ENCODE results near the gene MFSD6.
"Not testable (repeated sequence)": the region's sequence is repeated elsewhere in the genome, so short reads cannot be mapped to it uniquely, and the experiment has no call there.

Gene MFSD6

DNA sequence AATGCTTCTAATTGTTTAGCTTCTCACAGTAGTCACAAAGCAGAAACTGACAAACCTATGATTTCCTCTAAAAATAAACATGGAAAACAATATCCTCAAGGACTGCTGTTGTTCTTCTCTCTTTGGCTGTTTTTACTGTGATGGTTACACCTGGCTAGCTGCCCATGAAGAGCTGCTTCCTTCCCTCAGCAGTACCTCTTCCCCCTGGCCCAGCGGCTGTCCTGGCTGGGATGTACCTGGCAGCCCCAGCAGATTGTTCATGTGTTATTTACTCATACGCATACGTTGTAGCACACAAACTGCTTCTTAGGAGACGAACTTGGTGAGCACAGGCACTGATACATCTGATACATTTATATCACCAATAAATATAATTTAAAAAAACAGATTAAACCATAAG is 99.0 kb downstream of the MFSD6 start:
- ChIA-PET POLR2A (no interaction called here), CTCF (interaction anchor here (1.1 kb wide), 1 partner anchor 89 kb away, joined by 3 read pairs; no protein-coding TSS in a partner anchor)
- Histone ChIP-seq H3K27me3 (replicated peaks in 2 of 5; ENCODE audit: control insufficient read depth in 4 of 5, insufficient read depth in 5 of 5, low read length in 4 of 5) (no peaks in the 10 kb centered on the region), H3K36me3 (ENCODE audit: control insufficient read depth in 4 of 4, insufficient read depth in 4 of 4, low read length in 3 of 4) (peaks cover 6 to 61% (median 44%) of the 10 kb centered on the region in 4 experiments), H3K27ac (ENCODE audit: insufficient read depth in 1 of 2, low read depth in 1 of 2, low read length in 2 of 2, poor library complexity in 1 of 2, severe bottlenecking in 2 of 2) (peak overlapping the region in 1 of 2 experiments; percentile 1), H3K4me1 (ENCODE audit: control extremely low read depth in 1 of 4, control insufficient read depth in 4 of 4, insufficient read depth in 4 of 4, low read length in 3 of 4) (peaks cover 0 to 8% (median 0%) of the 10 kb centered on the region in 4 experiments), H3K9me3 (ENCODE audit: control extremely low read depth in 1 of 5, control insufficient read depth in 4 of 5, insufficient read depth in 2 of 5, low read depth in 1 of 5, low read length in 4 of 5) (no peaks in the 10 kb centered on the region), H3K4me3 (ENCODE audit: control insufficient read depth in 1 of 7, extremely low read depth in 1 of 7, insufficient read depth in 4 of 7, low read depth in 2 of 7, low read length in 6 of 7) (no peak overlapping the region)
- 36% methylated on average over 1 of the region's 4 CpGs for WGBS (ENCODE audit: insufficient coverage)
- no peak for DNase-seq

- CTCF ChIA-PET = interaction anchor here (1.1 to 6.1 kb wide), 8 partner anchors 8 to 422 kb away, joined by 3 to 44 read pairs (median 4); no protein-coding TSS in a partner anchor
- not testable (repeated sequence) for H3K27ac ChIP-seq (ENCODE audit: insufficient read depth in 1 of 2, low read depth in 1 of 2, low read length in 2 of 2, poor library complexity in 1 of 2, severe bottlenecking in 2 of 2); H3K9me3 ChIP-seq (ENCODE audit: control extremely low read depth in 1 of 5, control insufficient read depth in 4 of 5, insufficient read depth in 2 of 5, low read depth in 1 of 5, low read length in 4 of 5); H3K4me3 ChIP-seq (ENCODE audit: control insufficient read depth in 1 of 7, extremely low read depth in 1 of 7, insufficient read depth in 4 of 7, low read depth in 2 of 7, low read length in 6 of 7); H3K27me3 ChIP-seq (replicated peaks in 2 of 5; ENCODE audit: control insufficient read depth in 4 of 5, insufficient read depth in 5 of 5, low read length in 4 of 5); DNase-seq
- POLR2A ChIA-PET = interaction anchor here (0.5 kb wide), 1 partner anchor 119 kb away, joined by 3 read pairs; no protein-coding TSS in a partner anchor
- peaks cover 0 to 53% (median 32%) of the 10 kb centered on the region in 4 experiments for H3K36me3 ChIP-seq (ENCODE audit: control insufficient read depth in 4 of 4, insufficient read depth in 4 of 4, low read length in 3 of 4)
- peaks cover 0 to 21% (median 9%) of the 10 kb centered on the region in 4 experiments for H3K4me1 ChIP-seq (ENCODE audit: control extremely low read depth in 1 of 4, control insufficient read depth in 4 of 4, insufficient read depth in 4 of 4, low read length in 3 of 4)
- WGBS (ENCODE audit: insufficient coverage) = 98% methylated on average over 5 of the region's 5 CpGs
Measured at GRCh38 chr2:190509895-190510294, 101.7 kb downstream of the MFSD6 start.

DNA sequence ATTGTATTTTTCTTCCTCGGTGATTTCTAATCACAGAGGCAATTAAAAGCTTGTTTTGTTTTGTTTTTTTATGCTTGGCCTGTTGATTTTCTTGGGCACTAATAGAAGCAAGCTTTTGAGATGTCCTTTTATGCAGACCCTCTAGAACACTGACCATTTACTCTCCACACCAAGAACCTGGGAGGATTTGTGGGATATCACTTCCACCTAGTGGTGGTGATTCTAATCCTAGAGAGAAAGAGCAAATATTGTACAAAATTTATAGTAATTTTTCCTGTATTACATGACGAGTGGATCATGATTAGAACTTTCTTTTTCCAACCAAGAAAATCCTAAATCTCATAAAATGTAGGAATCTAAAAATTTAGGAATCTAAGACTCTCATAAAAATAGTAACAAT is 102.9 kb downstream of the MFSD6 start:
- Histone ChIP-seq H3K4me1 (ENCODE audit: control extremely low read depth in 1 of 4, control insufficient read depth in 4 of 4, insufficient read depth in 4 of 4, low read length in 3 of 4) (peaks cover 7 to 33% (median 16%) of the 10 kb centered on the region in 4 experiments), H3K4me3 (ENCODE audit: control insufficient read depth in 1 of 7, extremely low read depth in 1 of 7, insufficient read depth in 4 of 7, low read depth in 2 of 7, low read length in 6 of 7) (no peak overlapping the region), H3K36me3 (ENCODE audit: control insufficient read depth in 4 of 4, insufficient read depth in 4 of 4, low read length in 3 of 4) (peaks cover 0 to 42% (median 23%) of the 10 kb centered on the region in 4 experiments), H3K9me3 (ENCODE audit: control extremely low read depth in 1 of 5, control insufficient read depth in 4 of 5, insufficient read depth in 2 of 5, low read depth in 1 of 5, low read length in 4 of 5) (no peaks in the 10 kb centered on the region), H3K27ac (ENCODE audit: insufficient read depth in 1 of 2, low read depth in 1 of 2, low read length in 2 of 2, poor library complexity in 1 of 2, severe bottlenecking in 2 of 2) (no peak overlapping the region), H3K27me3 (replicated peaks in 2 of 5; ENCODE audit: control insufficient read depth in 4 of 5, insufficient read depth in 5 of 5, low read length in 4 of 5) (no peaks in the 10 kb centered on the region)
- ChIA-PET POLR2A (no interaction called here), CTCF (interaction anchor here (0.6 to 6.1 kb wide), 10 partner anchors 9 to 166 kb away, joined by 3 to 44 read pairs (median 5); no protein-coding TSS in a partner anchor)
- WGBS (ENCODE audit: insufficient coverage) = no CpG with 5 or more reads among the region's 2 CpGs
- DNase-seq = peak in 2 of 3 donors; percentile 28 to 31

DNA sequence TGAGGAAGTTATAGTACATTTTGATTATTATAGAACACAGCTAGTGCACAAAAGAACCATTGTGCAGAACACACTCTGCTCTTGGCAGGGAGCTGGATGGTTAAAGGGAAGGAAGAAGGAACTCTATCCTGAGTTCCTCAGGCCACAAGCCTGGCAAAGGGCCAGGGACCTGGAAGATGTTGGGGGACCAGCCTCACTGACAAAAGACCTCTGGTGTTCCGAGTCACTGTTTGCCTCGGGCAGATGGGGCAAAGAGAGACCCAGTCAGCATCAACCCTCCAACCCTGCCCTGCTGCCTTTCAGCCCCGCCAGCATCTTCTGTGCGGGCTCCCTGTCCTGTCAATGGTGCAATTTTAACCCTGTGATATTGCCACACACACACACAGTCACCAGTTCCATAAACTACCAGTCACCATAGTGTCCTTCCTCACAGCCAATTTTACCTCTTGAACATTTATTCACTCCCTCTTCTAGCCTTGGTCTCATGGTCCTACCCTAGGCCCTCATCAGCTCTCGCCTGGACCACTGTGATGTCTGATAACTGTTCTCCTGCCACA is 104.5 kb downstream of the MFSD6 start:
- 54% methylated on average over 4 of the region's 5 CpGs for whole genome bisulfite sequencing (ENCODE audit: insufficient coverage)
- DNase-seq = no peak
- Histone ChIP-seq H3K36me3 (ENCODE audit: control insufficient read depth in 4 of 4, insufficient read depth in 4 of 4, low read length in 3 of 4) (peaks cover 2 to 40% (median 14%) of the 10 kb centered on the region in 4 experiments), H3K27me3 (replicated peaks in 2 of 5; ENCODE audit: control insufficient read depth in 4 of 5, insufficient read depth in 5 of 5, low read length in 4 of 5) (no peaks in the 10 kb centered on the region), H3K9me3 (ENCODE audit: control extremely low read depth in 1 of 5, control insufficient read depth in 4 of 5, insufficient read depth in 2 of 5, low read depth in 1 of 5, low read length in 4 of 5) (no peaks in the 10 kb centered on the region), H3K4me1 (ENCODE audit: control extremely low read depth in 1 of 4, control insufficient read depth in 4 of 4, insufficient read depth in 4 of 4, low read length in 3 of 4) (peaks cover 8 to 33% (median 20%) of the 10 kb centered on the region in 4 experiments), H3K4me3 (ENCODE audit: control insufficient read depth in 1 of 7, extremely low read depth in 1 of 7, insufficient read depth in 4 of 7, low read depth in 2 of 7, low read length in 6 of 7) (no peak overlapping the region), H3K27ac (ENCODE audit: insufficient read depth in 1 of 2, low read depth in 1 of 2, low read length in 2 of 2, poor library complexity in 1 of 2, severe bottlenecking in 2 of 2) (no peak overlapping the region)
- POLR2A ChIA-PET = no interaction called here
- CTCF ChIA-PET = interaction anchor here (0.6 to 6.1 kb wide), 8 partner anchors 8 to 184 kb away, joined by 3 to 44 read pairs (median 5); no protein-coding TSS in a partner anchor

GRCh38 chr2:190513877-190514276 is 105.7 kb downstream of the MFSD6 start:
- no peaks in the 10 kb centered on the region for H3K27me3 ChIP-seq (replicated peaks in 2 of 5; ENCODE audit: control insufficient read depth in 4 of 5, insufficient read depth in 5 of 5, low read length in 4 of 5)
- peaks cover 2 to 32% (median 8%) of the 10 kb centered on the region in 4 experiments for H3K36me3 ChIP-seq (ENCODE audit: control insufficient read depth in 4 of 4, insufficient read depth in 4 of 4, low read length in 3 of 4)
- CTCF ChIA-PET = interaction anchor here (1.0 to 6.1 kb wide), 2 partner anchors 15 to 132 kb away, joined by 3 to 44 read pairs; no protein-coding TSS in a partner anchor
- no CpG with 5 or more reads among the region's 2 CpGs for WGBS (ENCODE audit: insufficient coverage)
- no peak overlapping the region for H3K27ac ChIP-seq (ENCODE audit: insufficient read depth in 1 of 2, low read depth in 1 of 2, low read length in 2 of 2, poor library complexity in 1 of 2, severe bottlenecking in 2 of 2)
- H3K4me3 ChIP-seq (ENCODE audit: control insufficient read depth in 1 of 7, extremely low read depth in 1 of 7, insufficient read depth in 4 of 7, low read depth in 2 of 7, low read length in 6 of 7) = no peak overlapping the region
- POLR2A ChIA-PET = no interaction called here
- H3K9me3 ChIP-seq (ENCODE audit: control extremely low read depth in 1 of 5, control insufficient read depth in 4 of 5, insufficient read depth in 2 of 5, low read depth in 1 of 5, low read length in 4 of 5) = no peaks in the 10 kb centered on the region
- no peak for DNase-seq
- peaks cover 8 to 33% (median 20%) of the 10 kb centered on the region in 4 experiments for H3K4me1 ChIP-seq (ENCODE audit: control extremely low read depth in 1 of 4, control insufficient read depth in 4 of 4, insufficient read depth in 4 of 4, low read length in 3 of 4)

DNA sequence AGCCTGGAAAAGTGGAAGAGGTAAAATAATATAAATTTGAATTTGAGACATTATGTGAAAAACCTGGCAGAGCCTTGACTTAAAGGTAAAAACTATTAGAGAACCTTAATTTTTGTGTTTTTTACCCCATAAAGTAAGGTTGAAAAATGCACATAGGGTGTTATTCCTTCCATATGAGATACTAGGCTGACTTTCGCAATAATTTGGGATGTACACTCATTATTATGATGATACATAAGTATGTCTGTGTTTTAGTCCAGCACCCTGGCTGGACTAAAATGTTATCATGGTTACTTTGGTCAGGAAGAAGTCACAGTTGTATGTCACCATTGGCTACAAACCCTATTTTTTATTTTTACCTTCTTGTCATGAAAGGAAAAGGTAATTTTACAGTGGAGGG is 106.5 kb downstream of the MFSD6 start:
- DNase-seq = no peak
- Histone ChIP-seq H3K4me1 (ENCODE audit: control extremely low read depth in 1 of 4, control insufficient read depth in 4 of 4, insufficient read depth in 4 of 4, low read length in 3 of 4) (peaks cover 8 to 33% (median 20%) of the 10 kb centered on the region in 4 experiments), H3K27ac (ENCODE audit: insufficient read depth in 1 of 2, low read depth in 1 of 2, low read length in 2 of 2, poor library complexity in 1 of 2, severe bottlenecking in 2 of 2) (no peak overlapping the region), H3K9me3 (ENCODE audit: control extremely low read depth in 1 of 5, control insufficient read depth in 4 of 5, insufficient read depth in 2 of 5, low read depth in 1 of 5, low read length in 4 of 5) (no peaks in the 10 kb centered on the region), H3K27me3 (replicated peaks in 2 of 5; ENCODE audit: control insufficient read depth in 4 of 5, insufficient read depth in 5 of 5, low read length in 4 of 5) (no peaks in the 10 kb centered on the region), H3K36me3 (ENCODE audit: control insufficient read depth in 4 of 4, insufficient read depth in 4 of 4, low read length in 3 of 4) (peaks cover 4 to 25% (median 7%) of the 10 kb centered on the region in 4 experiments), H3K4me3 (ENCODE audit: control insufficient read depth in 1 of 7, extremely low read depth in 1 of 7, insufficient read depth in 4 of 7, low read depth in 2 of 7, low read length in 6 of 7) (no peak overlapping the region)
- 100% methylated on average over 1 of the region's 1 CpG for WGBS (ENCODE audit: insufficient coverage)
- CTCF ChIA-PET = interaction anchor here (1.0 to 6.1 kb wide), 2 partner anchors 14 to 133 kb away, joined by 3 to 44 read pairs; no protein-coding TSS in a partner anchor
- POLR2A ChIA-PET = no interaction called here

GRCh38 chr2:190515687-190516086 is 107.5 kb downstream of the MFSD6 start:
- POLR2A ChIA-PET = interaction anchor here (0.7 kb wide), 1 partner anchor 135 kb away, joined by 3 read pairs; no protein-coding TSS in a partner anchor
- peak in 2 of 3 donors; percentile 59 to 70 for DNase-seq
- H3K4me3 ChIP-seq (ENCODE audit: control insufficient read depth in 1 of 7, extremely low read depth in 1 of 7, insufficient read depth in 4 of 7, low read depth in 2 of 7, low read length in 6 of 7) = peak overlapping the region in 2 of 7 experiments; percentile 13 to 35
- H3K9me3 ChIP-seq (ENCODE audit: control extremely low read depth in 1 of 5, control insufficient read depth in 4 of 5, insufficient read depth in 2 of 5, low read depth in 1 of 5, low read length in 4 of 5) = no peaks in the 10 kb centered on the region
- WGBS (ENCODE audit: insufficient coverage) = 0% methylated on average over 1 of the region's 1 CpG
- H3K27me3 ChIP-seq (replicated peaks in 2 of 5; ENCODE audit: control insufficient read depth in 4 of 5, insufficient read depth in 5 of 5, low read length in 4 of 5) = no peaks in the 10 kb centered on the region
- H3K27ac ChIP-seq (ENCODE audit: insufficient read depth in 1 of 2, low read depth in 1 of 2, low read length in 2 of 2, poor library complexity in 1 of 2, severe bottlenecking in 2 of 2) = peak overlapping the region; percentile 59 to 65
- CTCF ChIA-PET = interaction anchor here (1.4 to 1.8 kb wide), 2 partner anchors 14 to 78 kb away, joined by 3 to 4 read pairs; no protein-coding TSS in a partner anchor
- peaks cover 4 to 20% (median 7%) of the 10 kb centered on the region in 4 experiments for H3K36me3 ChIP-seq (ENCODE audit: control insufficient read depth in 4 of 4, insufficient read depth in 4 of 4, low read length in 3 of 4)
- peaks cover 8 to 38% (median 26%) of the 10 kb centered on the region in 4 experiments for H3K4me1 ChIP-seq (ENCODE audit: control extremely low read depth in 1 of 4, control insufficient read depth in 4 of 4, insufficient read depth in 4 of 4, low read length in 3 of 4)
